ENCODE measurements around the gene DNAJC11.
"Not testable (repeated sequence)": the region's sequence is repeated elsewhere in the genome, so short reads cannot be mapped to it uniquely, and the experiment has no call there.

DNA sequence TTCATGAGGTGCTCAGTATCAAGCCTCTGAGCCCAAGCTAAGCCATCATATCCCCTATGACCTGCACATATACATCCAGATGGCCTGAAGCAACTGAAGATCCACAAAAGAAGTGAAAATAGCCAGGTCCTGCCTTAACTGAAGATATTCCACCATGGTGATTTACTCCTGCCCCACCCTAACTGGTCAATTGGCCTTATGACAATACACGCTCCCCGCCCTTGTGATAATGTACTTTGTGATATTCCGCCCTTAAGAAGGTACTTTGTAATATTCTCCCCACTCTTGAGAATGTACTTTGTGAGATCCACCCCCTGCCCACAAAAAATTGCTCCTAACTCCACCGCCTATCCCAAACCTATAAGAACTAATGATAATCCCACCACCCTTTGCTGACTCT, 1.7 kb downstream of the DNAJC11 start:
- TF ChIP-seq, protein P1, sequence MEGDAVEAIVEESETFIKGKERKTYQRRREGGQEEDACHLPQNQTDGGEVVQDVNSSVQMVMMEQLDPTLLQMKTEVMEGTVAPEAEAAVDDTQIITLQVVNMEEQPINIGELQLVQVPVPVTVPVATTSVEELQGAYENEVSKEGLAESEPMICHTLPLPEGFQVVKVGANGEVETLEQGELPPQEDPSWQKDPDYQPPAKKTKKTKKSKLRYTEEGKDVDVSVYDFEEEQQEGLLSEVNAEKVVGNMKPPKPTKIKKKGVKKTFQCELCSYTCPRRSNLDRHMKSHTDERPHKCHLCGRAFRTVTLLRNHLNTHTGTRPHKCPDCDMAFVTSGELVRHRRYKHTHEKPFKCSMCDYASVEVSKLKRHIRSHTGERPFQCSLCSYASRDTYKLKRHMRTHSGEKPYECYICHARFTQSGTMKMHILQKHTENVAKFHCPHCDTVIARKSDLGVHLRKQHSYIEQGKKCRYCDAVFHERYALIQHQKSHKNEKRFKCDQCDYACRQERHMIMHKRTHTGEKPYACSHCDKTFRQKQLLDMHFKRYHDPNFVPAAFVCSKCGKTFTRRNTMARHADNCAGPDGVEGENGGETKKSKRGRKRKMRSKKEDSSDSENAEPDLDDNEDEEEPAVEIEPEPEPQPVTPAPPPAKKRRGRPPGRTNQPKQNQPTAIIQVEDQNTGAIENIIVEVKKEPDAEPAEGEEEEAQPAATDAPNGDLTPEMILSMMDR (IDR thresholded peaks at IDR 0.05) = not testable (repeated sequence)
- TF ChIP-seq POLR2A (IDR thresholded peaks at IDR 0.05) = not testable (repeated sequence)

Measured in Peyer's patch (tissue), 4 donors.